ENCODE data around the gene LGALS7. TPM values are rescaled to one million over a fixed set of nuclear protein-coding genes. Genes with fewer than 3 reads are reported as not detected.
A peak's percentile ranks its signal among the peaks of the same experiment; 100 is the strongest.

Gene LGALS7
- polyA plus RNA-seq, 1 of the 3 experiments (the other 2 are of a cell fraction), result not detected

GRCh38 chr19:38742906-38743305 lies 30.4 kb downstream of the LGALS7 start:
- TF ChIP-seq REST (IDR thresholded peaks at IDR 0.05; ENCODE audit: low read depth, low read length) (no peak), FOXJ3 (CRISPR knock-in tag; IDR thresholded peaks at IDR 0.05) (no peak), SMC3 (IDR thresholded peaks at IDR 0.05; ENCODE audit: low read depth, low read length) (no peak), CHD2 (IDR thresholded peaks at IDR 0.05; ENCODE audit: low read length, partially characterized antibody) (no peak), POLR2AphosphoS5 (IDR thresholded peaks at IDR 0.05; ENCODE audit: low read depth, low read length) (no peak), YY1 (IDR thresholded peaks at IDR 0.05; ENCODE audit: low read depth) (no peak), ZBTB33 (IDR thresholded peaks at IDR 0.05; ENCODE audit: borderline replicate concordance, low read depth) (no peak), GATA2 (CRISPR knock-in tag; IDR thresholded peaks at IDR 0.05) (no peak), JUND (IDR thresholded peaks at IDR 0.05) (no peak), EP300 (IDR thresholded peaks at IDR 0.05; ENCODE audit: borderline replicate concordance in 1 of 2, low read depth in 1 of 2, low read length in 1 of 2) (no peak), TEAD4 (IDR thresholded peaks at IDR 0.05; ENCODE audit: borderline replicate concordance, insufficient read depth) (no peak), RXRA (IDR thresholded peaks at IDR 0.05; ENCODE audit: borderline replicate concordance, low read depth) (no peak), PBX3 (IDR thresholded peaks at IDR 0.05) (no peak), USF2 (IDR thresholded peaks at IDR 0.05; ENCODE audit: borderline replicate concordance, low read depth, low read length) (no peak), TCF12 (IDR thresholded peaks at IDR 0.05) (no peak), MEF2A (IDR thresholded peaks at IDR 0.05; ENCODE audit: borderline replicate concordance, low read depth) (no peak)
- CTCF ChIA-PET, result interaction anchor here (1.2 kb wide), 1 partner anchor 107 kb away, joined by 3 read pairs; no protein-coding TSS in a partner anchor
- no peak overlapping the region for H3K27ac ChIP-seq (ENCODE audit: low read depth in 2 of 2, low read length in 1 of 2)

More at GRCh38 chr19:38742906-38743305, 30.4 kb downstream of the LGALS7 start:
- POLR2A ChIA-PET, result no interaction called here
- Histone ChIP-seq H3K4me1 (ENCODE audit: control insufficient read depth in 1 of 2, insufficient read depth in 2 of 2, low read depth in 1 of 2, low read length in 1 of 2) (no peaks in the 10 kb centered on the region), H3K36me3 (replicated peaks in 1 of 2; ENCODE audit: control insufficient read depth in 1 of 2, insufficient read depth in 2 of 2, low read length in 1 of 2) (no peaks in the 10 kb centered on the region), H3F3A (replicated peaks; ENCODE audit: insufficient read depth) (no peaks in the 10 kb centered on the region), H3K4me3 (ENCODE audit: low read depth in 2 of 2, low read length in 1 of 2) (no peak overlapping the region), H3K9ac (no peak overlapping the region), H3K9me2 (no peaks in the 10 kb centered on the region), H3K4me2 (no peak overlapping the region), H3K27me3 (ENCODE audit: insufficient read depth) (no peaks in the 10 kb centered on the region), H3K79me2 (ENCODE audit: insufficient read depth) (no peaks in the 10 kb centered on the region), H4K20me1 (ENCODE audit: insufficient read depth) (no peaks in the 10 kb centered on the region), H2AFZ (ENCODE audit: low read depth) (no peak overlapping the region), H3K9me3 (no peaks in the 10 kb centered on the region)
- DNase-seq, result peak; percentile 22
- 57% methylated on average over 2 of the region's 6 CpGs for WGBS (ENCODE audit: low lambda C conversion rate)

All from SK-N-SH (cell line).